T-helper 2 cell treated with Interferon-gamma antibody and Interleukin-4, amounts not matched to agents 100 ng/mL and 5 ng/mL, for 36 hours (primary cell): Measurements from ENCODE around the gene OSBPL9. TPM values are rescaled to one million over a fixed set of nuclear protein-coding genes. Genes with fewer than 3 reads are reported as not detected.
"Not testable (repeated sequence)": the region's sequence is repeated elsewhere in the genome, so short reads cannot be mapped to it uniquely, and the experiment has no call there.

ENCODE experiments used
- intact Hi-C: fragments of 100-400 bp; cut with micrococcal nuclease; formaldehyde crosslinking; loops from one replicate; pipeline ENCODE4 v1.15.1; 2023
- total RNA-seq: library from RNA; stranded (reverse); gene quantifications from 2 replicates; pipeline ENCODE4 v1.2.3, GENCODE V29; 2022

Gene OSBPL9
- total RNA-seq, 1 donor from 2014 or later, result 54.5 TPM

- intact Hi-C loops, result no loop called here
Observed at GRCh38 chr1:51634618-51635017, 17.7 kb downstream of the OSBPL9 start.

- intact Hi-C loops, result no loop called here
Observed at GRCh38 chr1:51635615-51636014, 18.7 kb downstream of the OSBPL9 start.

GRCh38 chr1:51636191-51636590 is 19.3 kb downstream of the OSBPL9 start:
- intact Hi-C loops, result no loop called here

- intact Hi-C loops, result no loop called here
Observed at GRCh38 chr1:51636764-51637522, 20.1 kb downstream of the OSBPL9 start.

- intact Hi-C loops, result no loop called here
Observed at GRCh38 chr1:51638350-51638749, 21.5 kb downstream of the OSBPL9 start.

GRCh38 chr1:51639694-51640093 is 22.8 kb downstream of the OSBPL9 start:
- intact Hi-C loops, result no loop called here

GRCh38 chr1:51641096-51641495 is 24.2 kb downstream of the OSBPL9 start:
- intact Hi-C loops, result no loop called here

GRCh38 chr1:51642739-51643142 is 25.8 kb downstream of the OSBPL9 start:
- intact Hi-C loops, result no loop called here

- intact Hi-C loops, result no loop called here
Observed at GRCh38 chr1:51643362-51643761, 26.5 kb downstream of the OSBPL9 start.

- intact Hi-C loops, result no loop called here
Observed at GRCh38 chr1:51644020-51644419, 27.1 kb downstream of the OSBPL9 start.

GRCh38 chr1:51644533-51645197 is 27.8 kb downstream of the OSBPL9 start:
- intact Hi-C loops, result no loop called here

- intact Hi-C loops, result not testable (repeated sequence)
Observed at GRCh38 chr1:51646592-51646991, 29.7 kb downstream of the OSBPL9 start.

- intact Hi-C loops, result no loop called here
Observed at GRCh38 chr1:51648180-51649109, 31.6 kb downstream of the OSBPL9 start.

- intact Hi-C loops, result no loop called here
Observed at GRCh38 chr1:51649593-51650091, 32.8 kb downstream of the OSBPL9 start.

- intact Hi-C loops, result no loop called here
Observed at GRCh38 chr1:51650198-51650597, 33.3 kb downstream of the OSBPL9 start.

- intact Hi-C loops, result no loop called here
Observed at GRCh38 chr1:51651552-51651942, 34.7 kb downstream of the OSBPL9 start.

- intact Hi-C loops, result no loop called here
Observed at GRCh38 chr1:51652599-51652998, 35.7 kb downstream of the OSBPL9 start.

- intact Hi-C loops, result no loop called here
Observed at GRCh38 chr1:51653127-51653526, 36.2 kb downstream of the OSBPL9 start.

GRCh38 chr1:51654000-51654399 is 37.1 kb downstream of the OSBPL9 start:
- intact Hi-C loops, result no loop called here

- intact Hi-C loops, result no loop called here
Observed at GRCh38 chr1:51656374-51656773, 39.5 kb downstream of the OSBPL9 start.

GRCh38 chr1:51660580-51660979 is 43.7 kb downstream of the OSBPL9 start:
- intact Hi-C loops, result no loop called here

- intact Hi-C loops, result no loop called here
Observed at GRCh38 chr1:51661081-51661518, 44.2 kb downstream of the OSBPL9 start.
